PC-3 (cell line): Measurements from ENCODE around the gene PTPRQ.

Experiments
- CTCF ChIP-seq: fragments of 300-600 bp; sonication (generic); conservative IDR thresholded peaks from 2 replicates; pipeline ENCODE4 v1.5.1; 2017; ENCODE audit warnings: antibody characterized with exemption, low read depth, mild to moderate bottlenecking, low read length
- EZH2 ChIP-seq: fragments of 300-600 bp; sonication (generic); IDR thresholded peaks from one replicate; pipeline ENCODE4 v1.6.1; 2017; ENCODE audit warnings: antibody characterized with exemption, mild to moderate bottlenecking, low read length; ENCODE audit not compliant: unreplicated experiment
- EZH2phosphoT487 ChIP-seq: fragments of 300-600 bp; sonication (generic); IDR thresholded peaks from 2 replicates; pipeline ENCODE4 v1.6.1; 2018; ENCODE audit warnings: mild to moderate bottlenecking, antibody characterized with exemption, low read length, borderline replicate concordance

- TF ChIP-seq CTCF (no peak), EZH2phosphoT487 (no peak), EZH2 (no peak)
Measured at GRCh38 chr12:80711866-80712265, 267.8 kb downstream of the PTPRQ start.
